Measurements from ENCODE around the gene SLC27A3.

GRCh38 chr1:153741986-153742385 is 33.2 kb upstream of the SLC27A3 start:
- TF ChIP-seq POLR2A (IDR thresholded peaks at IDR 0.05; ENCODE audit: low read length) = no peak
- no peak for TF ChIP-seq GATA1 (IDR thresholded peaks at IDR 0.05; ENCODE audit: low read depth, low read length)

Measured in erythroblast (primary cell).